Dedifferentiated amniotic fluid mesenchymal stem cell (primary cell): ENCODE results near the gene GPR63.

ENCODE experiments used
- DNase-seq: peaks from one replicate; pipeline ENCODE4 v3.0.0-alpha.2; 2016; ENCODE audit errors: extremely low spot score

The GPR63 gene

DNA sequence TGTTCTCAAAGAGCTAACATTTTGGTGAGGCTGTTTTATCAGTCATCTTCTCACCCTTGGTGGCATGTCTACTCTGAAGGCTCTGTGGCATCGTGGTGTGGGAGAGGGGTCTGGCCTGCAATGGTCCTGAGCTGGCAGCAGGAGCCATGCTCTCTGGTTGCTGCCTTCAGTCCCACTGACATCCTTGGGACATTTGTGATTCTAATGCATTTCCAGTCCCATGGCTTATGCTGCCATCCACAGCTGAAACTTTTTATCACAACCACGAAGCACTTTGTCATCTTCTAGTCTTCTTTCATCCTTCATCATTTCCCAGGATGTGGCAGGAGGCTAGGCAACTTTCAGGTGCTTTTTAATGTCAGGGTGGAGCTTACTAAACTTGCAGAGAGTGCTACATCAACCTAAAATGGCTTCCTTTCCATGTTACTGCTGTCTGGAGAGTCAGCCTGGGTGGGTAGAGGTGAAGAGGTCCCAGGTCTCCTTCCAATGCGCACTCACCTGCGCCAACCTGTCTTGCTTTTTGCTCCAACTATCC, 77.1 kb downstream of the GPR63 start:
- no peak for DNase-seq

DNA sequence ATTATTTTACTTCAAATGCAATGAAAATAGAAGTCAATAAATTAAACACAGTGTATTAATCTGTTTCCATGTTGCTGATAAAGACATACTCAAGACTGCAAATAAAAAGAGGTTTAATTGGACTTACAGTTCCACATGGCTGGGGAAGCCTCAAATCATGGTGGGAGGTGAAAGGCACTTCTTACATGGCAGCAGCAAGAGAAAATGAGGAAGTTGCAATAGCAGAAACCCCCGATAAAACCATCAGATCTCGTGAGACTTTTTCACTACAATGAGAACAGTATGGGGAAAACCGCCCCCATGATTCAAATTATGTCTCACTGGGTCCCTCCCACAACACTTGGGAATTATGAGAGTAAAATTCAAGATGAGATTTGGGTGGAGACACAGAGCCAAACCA, 82.2 kb downstream of the GPR63 start:
- DNase-seq, result no peak

GRCh38 chr6:96749891-96750290, 87.4 kb downstream of the GPR63 start:
- DNase-seq, result no peak
